ENCODE measurements around the gene DCP2.

DCP2 gene

DNA sequence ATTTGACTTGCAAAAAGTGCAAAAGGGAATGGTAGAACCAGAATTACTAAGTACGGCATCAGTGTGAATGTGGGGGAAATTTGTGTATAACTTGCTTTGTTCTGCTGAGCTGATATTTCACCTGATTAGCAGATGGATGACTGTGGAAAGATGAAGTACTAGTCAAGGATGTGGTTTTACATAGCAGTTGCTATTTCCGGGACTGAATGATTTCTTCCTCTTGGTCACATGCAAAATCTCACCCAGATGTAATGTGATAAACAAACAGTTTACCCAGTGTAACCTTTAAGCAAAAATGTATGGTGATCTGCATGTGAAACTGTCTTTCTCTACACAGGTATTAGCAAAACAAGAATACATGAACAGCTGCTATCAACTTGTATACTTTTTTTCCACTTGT lies 46.1 kb downstream of the DCP2 start:
- DNase-seq, result no peak

DNA sequence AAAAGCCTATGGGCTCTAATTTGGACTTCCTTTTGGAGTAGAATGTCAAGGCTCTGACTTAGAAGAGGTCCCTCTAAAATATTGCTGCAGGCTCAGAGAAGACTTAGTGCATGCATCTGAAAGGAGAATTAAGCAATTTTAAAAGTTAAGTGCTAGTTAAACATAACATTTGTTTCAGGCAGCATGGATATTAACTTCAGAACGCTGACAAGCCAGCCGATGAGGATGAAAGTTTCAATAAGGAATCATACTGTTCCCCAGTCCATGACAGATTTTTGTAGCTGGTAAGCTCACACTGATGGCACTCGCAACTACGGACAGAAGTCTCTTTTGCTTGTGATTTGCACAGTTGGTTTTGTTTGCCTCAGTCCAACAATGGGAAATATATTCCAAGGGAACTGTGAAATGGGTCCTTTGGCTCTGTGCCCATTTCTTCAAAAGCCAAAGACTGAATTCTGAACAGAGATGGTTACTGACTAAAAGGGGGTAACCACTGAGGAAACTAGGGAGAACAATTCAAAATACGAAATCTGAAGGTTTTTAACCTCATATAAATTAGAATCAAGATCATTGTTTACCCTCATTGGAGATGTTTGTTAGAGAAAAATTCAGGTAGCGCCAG lies 47.6 kb downstream of the DCP2 start:
- DNase-seq, result no peak

DNA sequence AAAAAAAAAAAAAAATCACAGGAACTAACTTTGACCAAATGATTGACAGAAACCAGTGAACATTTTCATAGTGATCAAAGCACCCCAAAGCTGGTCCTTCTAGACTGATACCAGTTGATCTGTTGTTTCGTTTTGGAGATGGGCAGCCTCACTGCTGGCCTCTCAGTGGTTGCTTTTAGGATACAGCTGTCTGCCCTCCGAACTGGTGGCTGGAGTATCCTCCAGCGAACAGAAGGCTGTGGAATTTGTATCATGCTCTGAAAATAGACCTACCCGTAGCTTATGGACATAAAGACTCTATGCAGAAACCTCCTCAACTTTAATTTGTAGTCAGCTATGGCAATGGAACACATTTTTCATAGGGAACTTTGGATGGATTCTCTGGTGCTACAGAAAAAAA lies 49.0 kb downstream of the DCP2 start:
- no peak for DNase-seq

DNA sequence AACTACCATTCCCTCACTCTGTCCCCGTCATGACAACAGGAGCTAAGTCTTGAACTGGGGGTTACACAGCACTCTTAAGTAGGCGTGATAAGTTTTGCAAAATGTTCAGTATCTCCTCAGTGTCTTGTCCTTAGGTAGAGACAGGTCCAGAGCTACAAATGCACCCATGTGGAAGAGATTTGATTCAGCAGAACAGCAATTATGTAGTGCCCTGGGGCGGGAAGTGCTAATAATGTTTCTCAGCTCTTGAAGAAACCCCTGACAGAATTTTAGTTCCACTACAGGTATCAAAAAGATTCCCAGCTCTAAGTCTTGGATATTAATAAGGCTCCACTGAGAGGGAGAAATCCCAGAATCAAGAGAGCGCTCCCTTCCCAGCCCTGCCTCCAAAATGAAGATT lies 49.6 kb downstream of the DCP2 start:
- DNase-seq, result no peak

DNA sequence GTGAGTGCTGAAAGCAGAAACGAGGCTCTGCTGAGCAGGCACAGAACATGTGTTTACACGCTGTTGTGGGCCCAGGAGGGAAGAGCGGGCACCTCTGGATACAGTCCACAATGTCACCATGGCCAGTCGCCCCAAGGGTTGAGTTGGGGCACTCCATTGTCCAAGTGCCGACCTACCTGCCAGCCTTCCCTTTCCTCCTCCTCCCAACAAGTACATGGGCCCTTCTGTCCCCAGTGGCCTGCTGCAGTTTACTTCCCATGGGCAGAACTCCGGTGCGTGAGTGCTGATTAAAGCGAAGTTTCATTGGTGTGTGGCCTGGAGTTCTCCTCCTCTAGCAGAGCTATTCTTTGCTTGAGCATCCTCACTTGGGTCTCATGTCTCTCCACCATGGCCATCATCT lies 50.4 kb downstream of the DCP2 start:
- no peak for DNase-seq

DNA sequence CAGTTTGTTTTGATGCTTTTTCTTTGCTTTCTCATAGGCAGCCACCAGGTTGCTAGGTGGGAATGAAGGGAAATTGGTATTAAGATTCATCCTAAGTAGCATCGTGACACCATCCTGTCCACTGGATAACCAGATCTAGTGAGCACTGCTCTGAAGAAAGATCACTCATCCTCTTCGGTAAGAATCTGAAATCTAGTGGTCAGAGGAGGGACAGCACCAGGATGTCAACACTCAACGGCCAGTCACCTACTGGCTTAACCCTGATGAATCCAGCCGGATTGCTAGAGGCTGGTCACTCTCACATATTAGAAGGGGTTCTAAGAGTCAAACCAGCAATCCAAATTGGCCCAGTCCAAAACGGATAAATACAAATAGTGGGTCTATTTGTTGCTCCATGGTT lies 50.8 kb downstream of the DCP2 start:
- no peak for DNase-seq

DNA sequence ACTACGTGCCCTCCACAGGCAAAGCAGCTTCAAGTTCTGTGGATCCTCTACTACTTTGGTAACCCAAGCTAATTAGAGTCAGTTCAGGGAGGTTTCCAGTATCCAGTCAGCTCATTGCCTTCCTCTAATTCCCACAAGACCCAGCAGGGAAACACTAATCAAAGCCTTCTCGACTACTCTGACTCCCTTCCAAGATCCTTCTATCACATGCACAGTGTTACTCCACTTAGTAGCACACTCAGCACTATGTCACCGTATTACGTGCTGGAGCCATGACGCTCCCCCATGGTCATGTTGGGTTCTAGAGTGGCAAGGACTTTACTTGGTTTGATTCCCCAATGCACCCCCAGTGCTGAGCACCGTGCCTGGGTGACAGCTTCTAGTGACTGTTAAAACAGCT lies 53.0 kb downstream of the DCP2 start:
- DNase-seq, result no peak

DNA sequence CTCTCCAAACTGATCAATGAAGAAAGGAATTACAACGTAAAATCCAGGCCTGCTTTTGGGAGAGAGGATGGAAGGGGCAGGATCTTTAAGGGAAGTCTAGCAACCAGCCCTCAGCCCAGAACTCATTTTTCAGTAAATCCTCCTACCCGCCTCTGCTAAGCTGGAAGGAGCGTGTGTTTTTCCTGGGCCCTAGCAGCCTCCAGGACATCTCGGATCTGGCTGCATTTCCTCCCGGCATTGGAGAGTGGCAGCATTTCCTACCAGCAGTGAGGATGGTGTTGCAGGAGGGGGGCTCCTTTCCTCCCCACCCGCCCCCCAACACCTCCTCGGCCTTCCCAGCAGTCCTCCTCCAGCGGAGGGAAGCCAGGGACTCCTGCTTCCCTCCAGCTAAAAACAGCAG lies 54.5 kb downstream of the DCP2 start:
- no peak for DNase-seq

DNA sequence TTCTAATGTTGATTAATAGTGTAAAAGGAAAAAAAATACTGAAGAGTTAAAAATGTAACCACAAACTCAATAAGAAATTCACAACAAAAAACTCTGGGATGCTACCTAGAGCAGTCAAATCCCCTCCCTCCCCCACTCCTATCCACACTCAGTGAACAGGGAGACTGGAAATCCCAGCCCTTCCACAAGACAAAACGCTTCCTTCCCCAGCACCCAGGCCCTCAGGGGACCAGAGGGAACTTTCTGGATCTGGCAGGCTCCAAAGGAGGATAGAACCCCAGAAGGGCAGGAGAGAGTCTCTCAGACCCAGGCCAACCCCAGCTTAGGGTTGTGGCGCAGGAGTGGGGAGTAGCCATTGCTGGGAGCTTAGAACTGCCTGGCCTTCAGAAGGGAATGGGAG lies 55.0 kb downstream of the DCP2 start:
- no peak for DNase-seq

DNA sequence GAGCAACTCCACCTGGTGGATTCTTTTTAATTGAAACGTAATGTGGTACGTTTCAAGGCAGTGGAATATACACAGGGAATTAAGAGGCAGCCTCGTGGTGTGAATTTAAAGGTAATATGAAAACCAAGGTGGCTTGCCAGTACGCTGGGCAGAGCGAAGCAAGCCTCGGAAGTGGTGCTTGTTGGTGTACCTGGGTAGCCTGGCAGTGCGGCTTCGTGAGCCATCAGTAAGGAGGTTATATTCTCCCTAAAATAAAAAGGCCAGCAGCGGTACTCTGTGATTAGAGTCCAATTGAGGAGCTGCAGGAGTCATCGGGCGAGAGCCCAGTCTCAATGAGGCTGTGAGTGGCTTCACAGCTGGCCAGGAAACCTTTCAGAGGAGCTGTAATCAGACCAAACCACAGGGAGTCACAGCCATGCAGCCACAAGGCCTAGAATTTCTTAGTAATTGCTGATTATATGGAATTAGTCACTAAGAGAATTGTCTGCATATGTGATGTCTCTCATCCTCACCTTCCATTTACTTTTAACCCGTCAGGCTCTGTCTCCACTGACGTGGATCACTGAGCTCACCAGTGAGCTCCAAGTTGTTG lies 57.7 kb downstream of the DCP2 start:
- no peak for DNase-seq

DNA sequence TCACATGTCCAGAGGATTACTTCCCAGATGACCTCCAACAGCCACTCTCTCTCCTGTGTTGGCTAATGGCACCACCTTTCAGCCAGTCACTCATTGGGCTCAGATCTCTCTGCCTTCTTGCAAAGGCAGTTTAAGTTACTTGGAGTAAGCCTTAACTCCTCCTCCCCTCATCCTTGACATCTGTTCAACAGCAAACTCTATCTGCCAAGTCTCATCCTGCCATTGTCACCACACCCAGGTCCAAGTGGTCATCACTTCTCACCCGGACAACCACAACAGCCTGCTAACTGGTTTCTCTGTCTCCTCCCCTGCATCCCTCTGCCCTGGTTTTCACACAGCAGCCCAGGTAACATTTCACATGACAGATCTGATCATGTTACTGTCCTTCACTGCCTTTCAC lies 58.5 kb downstream of the DCP2 start:
- DNase-seq, result no peak

DNA sequence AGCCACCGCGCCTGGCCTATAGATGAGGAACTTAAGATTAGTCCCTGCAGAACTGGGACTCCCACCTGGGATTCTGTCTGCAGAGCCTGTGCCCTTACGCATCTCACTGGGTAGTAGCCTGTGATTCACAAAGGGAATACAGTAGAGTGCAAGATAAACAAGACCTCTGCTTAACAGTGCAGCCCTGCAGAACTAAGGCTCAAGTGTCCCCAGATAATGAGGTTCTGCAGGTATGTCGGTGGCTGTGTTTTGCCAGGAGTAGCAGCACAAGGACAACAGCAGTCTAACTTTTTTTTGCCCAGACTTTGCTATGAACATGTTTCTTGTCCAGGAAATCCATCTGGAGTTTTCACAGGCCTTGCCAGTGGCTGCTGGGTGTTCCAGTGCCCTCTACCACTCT lies 59.7 kb downstream of the DCP2 start:
- DNase-seq, result no peak

DNA sequence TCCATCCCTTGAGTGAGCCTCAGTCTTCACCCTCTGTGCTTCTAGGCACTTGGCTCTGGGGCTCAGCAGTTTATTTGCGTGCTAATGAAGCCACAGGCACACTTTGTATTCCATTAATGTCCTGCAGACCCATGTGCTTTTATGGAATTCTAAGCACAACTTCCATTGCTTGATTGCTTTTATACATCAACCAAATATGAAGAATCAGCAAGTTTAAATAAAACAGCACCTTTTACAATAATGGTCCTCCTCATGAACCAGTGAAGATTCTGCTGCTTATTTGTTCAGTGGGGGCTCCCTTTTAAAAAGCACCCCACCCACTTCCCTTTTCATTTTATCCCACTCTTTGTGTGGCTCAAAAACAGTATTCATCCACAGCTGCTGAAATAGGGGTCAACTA lies 60.2 kb downstream of the DCP2 start:
- no peak for DNase-seq

DNA sequence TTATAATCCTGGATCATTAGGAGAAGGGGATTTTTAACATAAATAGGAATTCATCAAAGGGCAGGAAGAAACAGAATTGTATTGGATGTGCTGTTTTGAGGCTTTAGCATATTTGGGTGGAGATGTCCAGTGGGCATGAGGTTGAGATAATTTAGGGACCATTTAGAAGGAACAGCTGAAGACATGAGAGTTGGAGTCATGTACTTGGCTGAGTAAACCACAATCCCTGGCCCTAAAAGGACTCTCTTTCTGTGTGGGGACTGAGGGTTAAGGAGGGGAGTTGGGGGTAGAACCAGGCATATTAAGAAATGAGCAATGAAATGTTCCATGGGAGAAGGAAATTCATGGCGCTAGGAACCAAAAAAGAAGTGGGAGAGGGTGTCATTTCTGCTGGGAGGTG lies 61.5 kb downstream of the DCP2 start:
- DNase-seq, result no peak

DNA sequence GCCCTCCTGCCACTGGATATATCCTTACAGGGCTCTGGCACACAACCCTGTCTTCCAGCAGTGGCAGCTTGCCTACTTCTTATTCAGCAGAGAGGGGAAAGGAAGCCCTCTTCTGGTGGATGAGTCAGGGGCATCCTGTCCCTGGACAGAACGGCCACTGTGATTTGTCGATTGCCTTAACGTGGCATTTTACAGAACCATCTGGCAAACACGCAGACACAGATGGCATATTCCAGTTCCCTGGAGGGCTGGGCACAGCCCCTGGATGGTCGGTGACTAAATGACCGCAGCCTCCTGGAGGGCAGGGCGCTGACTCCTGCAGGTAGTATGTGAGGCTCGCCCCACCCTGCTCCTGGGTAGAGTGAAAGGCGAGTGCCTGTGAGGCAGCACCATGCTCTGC lies 62.1 kb downstream of the DCP2 start:
- DNase-seq, result no peak

DNA sequence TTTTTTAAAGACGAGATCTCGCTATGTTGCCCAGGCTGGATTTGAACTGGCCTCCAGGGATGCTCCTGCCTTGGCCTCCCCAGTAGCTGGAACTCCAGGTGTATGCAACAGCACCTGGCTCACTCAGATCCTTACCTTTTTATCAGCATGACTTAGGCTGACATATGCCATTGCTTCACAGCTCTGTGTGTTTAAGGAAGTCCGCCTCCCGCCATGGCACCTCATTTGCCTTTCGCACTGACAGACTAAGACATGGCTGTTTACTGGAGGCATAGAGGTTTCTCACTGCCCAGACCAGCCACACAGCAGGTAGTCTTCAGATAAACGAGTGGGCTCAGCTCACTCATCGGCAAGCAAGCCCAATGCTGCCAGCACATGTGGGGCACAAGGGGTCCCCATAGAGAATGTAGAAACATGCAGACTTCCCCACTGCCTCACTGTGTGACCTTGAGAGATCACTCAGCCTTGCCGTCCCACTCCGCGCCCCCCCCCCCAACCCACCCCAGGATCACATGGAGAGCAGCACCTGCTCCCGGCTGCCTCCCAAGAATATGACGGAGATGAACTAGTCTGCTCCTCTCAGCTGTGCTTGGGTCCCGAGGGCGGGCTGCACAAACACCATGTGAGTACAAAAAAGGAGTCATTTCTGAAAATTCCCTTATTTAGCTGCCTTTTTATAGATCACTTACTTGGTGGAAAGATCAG lies 62.8 kb downstream of the DCP2 start:
- no peak for DNase-seq

DNA sequence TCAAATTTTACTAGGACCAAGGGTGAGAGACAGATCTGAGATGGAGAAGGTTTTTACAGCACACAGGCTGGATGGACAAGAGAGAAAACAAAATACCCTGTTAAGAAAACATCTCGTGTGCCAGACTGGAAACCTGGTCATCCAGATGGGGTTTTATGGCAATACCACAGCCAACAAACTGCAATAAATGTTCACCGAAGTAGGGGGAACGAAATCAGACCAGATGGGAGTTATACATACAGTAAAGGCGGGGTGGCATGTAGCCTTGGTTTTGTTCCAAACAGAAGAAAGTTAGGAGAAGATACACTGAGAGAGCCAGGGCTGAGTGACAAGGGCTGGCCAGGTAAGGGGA lies 63.3 kb downstream of the DCP2 start:
- DNase-seq, result no peak

DNA sequence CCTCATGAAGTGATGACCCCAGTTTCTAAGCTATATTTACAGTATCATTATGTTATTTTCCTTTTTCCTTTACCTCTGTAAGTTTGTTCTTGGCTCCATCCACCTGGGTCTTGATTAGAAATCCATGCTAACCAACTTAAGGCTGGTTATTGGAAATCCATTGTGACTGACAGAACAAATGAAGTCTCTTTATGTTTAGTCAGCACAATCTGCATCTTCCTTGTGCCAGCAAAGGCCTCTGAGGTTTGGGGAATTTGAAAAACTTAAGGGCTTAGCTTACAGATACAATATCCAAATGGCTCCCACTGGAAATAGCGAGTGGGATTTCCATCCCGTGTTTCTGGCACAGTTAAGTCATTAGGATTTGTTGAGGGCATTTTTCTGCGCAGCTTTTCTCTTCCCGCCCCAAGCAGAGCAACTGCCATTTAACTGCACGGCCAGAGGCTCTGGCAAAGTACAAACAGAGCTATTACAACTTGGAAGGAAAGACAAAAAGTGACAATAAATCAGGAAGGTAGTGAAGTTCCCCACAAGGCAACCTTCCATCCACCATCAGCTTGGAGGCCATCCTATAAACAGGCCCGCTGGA lies 64.2 kb downstream of the DCP2 start:
- DNase-seq, result no peak

DNA sequence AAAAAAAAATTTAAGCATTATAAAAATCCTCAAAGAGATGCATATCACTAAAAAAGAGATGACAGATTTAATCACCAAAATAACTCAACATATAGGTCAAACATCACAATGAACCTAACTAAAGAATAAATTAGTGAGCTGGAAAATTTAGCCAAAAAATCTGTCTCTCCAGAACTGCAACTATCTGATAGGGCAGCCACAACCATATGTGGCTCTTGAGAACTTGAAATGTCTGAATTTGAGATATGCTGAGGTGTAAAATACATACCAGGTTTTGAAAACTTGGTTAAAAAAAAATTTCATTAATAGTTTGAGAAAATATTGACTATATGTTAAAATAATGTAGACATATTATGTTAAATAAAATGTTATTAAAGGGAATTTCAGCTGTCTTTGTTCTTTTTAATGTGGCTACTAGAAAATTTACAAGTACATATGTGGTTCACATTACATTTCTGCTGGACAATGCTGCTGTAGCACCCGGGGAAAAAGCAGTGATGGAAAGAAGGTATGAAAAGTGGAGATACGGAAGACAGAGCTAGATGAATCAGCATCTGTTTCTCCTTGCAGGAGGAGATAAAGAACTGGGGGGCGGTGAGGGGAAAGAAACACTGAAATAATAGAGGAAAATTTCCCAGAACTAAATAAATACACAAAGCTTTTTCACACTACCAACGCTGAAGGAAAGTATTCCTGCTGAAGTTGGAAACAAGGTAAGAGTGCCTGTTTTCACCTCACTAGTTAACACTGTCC lies 66.1 kb downstream of the DCP2 start:
- no peak for DNase-seq

DNA sequence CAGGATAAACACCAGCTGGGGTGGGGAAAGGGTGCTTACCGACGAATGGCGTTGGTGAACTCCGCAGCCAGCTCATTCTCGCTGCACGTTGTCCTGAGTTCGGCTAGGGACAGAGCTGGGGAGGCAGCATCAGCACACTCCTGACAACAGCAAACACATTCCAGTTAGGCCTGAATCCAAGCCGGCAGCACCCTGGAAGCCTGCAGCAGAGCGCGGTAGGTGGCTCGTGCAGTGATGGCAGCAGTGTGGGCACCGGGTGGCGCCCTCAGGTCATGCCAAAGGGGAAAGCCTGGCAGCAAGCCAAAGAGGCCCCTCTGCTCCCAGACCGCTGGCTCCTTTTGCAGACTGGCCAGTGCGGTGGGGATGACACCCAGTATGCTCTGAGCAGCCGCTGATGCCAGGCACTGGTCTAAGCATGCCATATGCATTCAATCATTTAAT lies 66.9 kb downstream of the DCP2 start:
- DNase-seq, result no peak

DNA sequence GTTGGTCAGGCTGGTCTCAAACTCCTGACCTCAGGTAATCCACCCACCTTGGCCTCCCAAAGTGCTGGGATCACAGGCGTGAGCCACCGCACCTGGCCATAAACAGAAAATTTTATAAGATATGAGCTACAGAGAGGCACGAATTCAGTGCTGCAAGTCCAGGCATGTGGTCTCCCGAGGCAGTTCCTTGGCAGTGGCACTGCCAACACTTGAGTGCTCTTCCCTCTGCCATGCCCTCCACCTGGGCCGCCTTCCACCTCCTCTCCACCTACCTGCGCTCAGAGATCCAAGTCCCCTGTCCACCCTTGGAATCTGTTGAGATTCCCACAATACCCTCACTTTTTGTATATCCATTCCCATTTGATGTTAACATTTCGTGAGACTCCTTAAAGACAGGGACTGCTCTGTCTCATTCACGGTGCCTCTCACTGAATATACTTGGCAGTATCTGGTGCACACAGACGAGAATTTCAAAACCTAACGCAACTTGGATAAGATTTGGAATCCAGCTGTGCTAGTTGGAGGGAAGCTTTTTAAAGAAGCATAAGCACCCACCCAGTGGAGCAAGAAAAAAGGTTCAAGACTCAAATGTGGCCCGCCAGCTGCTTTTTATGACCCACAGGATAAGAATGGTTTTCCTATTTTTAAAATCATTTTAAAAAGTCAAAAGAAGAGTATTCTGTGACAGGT lies 68.3 kb downstream of the DCP2 start:
- DNase-seq, result no peak

DNA sequence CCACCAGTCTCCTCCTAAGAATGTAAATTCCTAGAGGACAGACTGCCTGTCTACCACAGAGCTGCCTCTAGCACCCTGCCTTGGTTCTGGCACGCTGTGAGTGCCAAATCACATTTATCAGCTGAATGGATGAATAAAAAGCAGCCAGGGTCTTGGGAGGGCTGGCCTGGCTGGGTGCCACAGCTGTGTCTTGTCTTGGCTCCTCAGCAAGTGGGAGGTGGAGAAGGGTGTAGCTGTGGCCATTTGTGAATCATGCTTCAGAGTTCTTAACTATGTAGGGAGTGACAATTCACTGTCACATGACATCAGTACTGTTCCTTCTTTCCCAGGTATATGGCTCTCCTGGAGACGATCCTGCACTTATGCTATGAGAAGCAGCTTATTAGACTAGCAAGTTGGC lies 70.6 kb downstream of the DCP2 start:
- no peak for DNase-seq

All from NCI-H510A treated with DMSO at 0.1 percent for 48 hours (cell line).